Uterus (tissue), 2 donors: Measurements from ENCODE around the gene ADORA1.

Experiments used
- POLR2A ChIP-seq, 2 donors: fragments of 450-650 bp; IDR thresholded peaks; one replicate each; pipeline ENCODE4 v1.6.1; 2016; ENCODE audit warnings: antibody characterized with exemption in 2 of 2, mild to moderate bottlenecking in 1 of 2, moderate library complexity in 1 of 2
- TF ChIP-seq, protein P1 (sequence below), 4 experiments: fragments of 200-600 bp in 2 of 4; fragments of 450-650 bp in 2 of 4; sonication (generic) in 2 of 4; IDR thresholded peaks; one replicate each; pipeline ENCODE4 v1.5.1; 2016 to 2019; ENCODE audit warnings: antibody characterized with exemption in 4 of 4, mild to moderate bottlenecking in 2 of 4, moderate library complexity in 1 of 4

- TF ChIP-seq, protein P1, sequence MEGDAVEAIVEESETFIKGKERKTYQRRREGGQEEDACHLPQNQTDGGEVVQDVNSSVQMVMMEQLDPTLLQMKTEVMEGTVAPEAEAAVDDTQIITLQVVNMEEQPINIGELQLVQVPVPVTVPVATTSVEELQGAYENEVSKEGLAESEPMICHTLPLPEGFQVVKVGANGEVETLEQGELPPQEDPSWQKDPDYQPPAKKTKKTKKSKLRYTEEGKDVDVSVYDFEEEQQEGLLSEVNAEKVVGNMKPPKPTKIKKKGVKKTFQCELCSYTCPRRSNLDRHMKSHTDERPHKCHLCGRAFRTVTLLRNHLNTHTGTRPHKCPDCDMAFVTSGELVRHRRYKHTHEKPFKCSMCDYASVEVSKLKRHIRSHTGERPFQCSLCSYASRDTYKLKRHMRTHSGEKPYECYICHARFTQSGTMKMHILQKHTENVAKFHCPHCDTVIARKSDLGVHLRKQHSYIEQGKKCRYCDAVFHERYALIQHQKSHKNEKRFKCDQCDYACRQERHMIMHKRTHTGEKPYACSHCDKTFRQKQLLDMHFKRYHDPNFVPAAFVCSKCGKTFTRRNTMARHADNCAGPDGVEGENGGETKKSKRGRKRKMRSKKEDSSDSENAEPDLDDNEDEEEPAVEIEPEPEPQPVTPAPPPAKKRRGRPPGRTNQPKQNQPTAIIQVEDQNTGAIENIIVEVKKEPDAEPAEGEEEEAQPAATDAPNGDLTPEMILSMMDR (IDR thresholded peaks at IDR 0.05), result no peak
- TF ChIP-seq POLR2A (IDR thresholded peaks at IDR 0.05), result no peak
These were observed 14.6 kb downstream of the ADORA1 start for GRCh38 chr1:203142124-203142523.
